ENCODE measurements around the gene SRSF9. TPM values are rescaled to one million over a fixed set of nuclear protein-coding genes. Genes with fewer than 3 reads are reported as not detected.
A peak's percentile ranks its signal among the peaks of the same experiment; 100 is the strongest.

SRSF9 gene
- total and polyA plus RNA-seq, 2 of the 13 experiments (the other 11 are each of a cell fraction or from before 2014, with no cell fraction given) = 125 to 144 TPM

DNA sequence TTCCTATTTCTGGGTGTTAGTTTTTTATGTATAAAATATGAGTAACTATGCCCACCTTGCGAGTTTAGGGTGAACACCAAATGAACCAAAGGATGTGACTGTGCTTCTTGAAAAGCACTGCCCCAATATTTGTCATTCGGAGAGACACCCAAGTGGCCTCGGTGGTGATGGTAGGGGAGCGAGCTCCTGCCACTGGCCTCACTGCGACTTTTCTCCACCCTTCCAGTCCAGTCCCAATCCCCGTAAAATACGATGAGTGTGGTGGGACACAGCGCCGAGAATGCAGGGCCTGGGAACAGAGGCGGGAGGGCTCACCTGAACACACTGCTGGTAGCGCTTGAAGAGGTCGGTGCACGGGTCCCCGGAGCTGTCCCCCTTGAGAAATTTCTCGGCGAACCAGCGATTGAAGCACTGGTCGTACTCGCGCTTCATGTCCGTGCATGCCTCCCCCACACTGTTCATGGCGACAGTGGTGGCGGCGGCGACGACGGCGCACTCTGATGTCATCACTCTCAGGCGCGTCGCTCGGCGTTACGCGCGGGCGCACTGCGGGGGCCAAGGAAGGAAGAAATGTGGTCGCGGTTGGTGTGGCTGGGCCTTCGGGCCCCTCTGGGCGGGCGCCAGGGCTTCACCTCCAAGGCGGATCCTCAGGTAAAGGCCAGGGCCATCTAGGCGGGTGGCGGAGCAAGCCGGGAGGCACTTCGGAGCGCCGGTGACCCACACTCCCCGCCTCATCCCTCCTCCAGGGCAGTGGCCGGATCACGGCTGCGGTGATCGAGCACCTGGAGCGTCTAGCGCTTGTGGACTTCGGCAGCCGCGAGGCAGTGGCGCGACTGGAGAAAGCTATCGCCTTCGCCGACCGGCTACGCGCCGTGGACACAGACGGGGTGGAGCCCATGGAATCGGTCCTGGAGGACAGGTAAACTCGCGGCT lies 23.4 kb downstream of the SRSF9 start, which contains the start of the genes GATC and TRIAP1 (continued):
- TF ChIP-seq FOXM1 (CRISPR knock-in tag; IDR thresholded peaks at IDR 0.05) = peak; percentile 58; the same call in 1 of the 2 replicates
- TF ChIP-seq, protein P1, sequence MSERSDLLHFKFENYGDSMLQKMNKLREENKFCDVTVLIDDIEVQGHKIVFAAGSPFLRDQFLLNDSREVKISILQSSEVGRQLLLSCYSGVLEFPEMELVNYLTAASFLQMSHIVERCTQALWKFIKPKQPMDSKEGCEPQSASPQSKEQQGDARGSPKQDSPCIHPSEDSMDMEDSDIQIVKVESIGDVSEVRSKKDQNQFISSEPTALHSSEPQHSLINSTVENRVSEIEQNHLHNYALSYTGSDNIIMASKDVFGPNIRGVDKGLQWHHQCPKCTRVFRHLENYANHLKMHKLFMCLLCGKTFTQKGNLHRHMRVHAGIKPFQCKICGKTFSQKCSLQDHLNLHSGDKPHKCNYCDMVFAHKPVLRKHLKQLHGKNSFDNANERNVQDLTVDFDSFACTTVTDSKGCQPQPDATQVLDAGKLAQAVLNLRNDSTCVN (CRISPR knock-in tag; IDR thresholded peaks at IDR 0.05; ENCODE audit: borderline replicate concordance) = peak; percentile 93
- TF ChIP-seq, protein P2, sequence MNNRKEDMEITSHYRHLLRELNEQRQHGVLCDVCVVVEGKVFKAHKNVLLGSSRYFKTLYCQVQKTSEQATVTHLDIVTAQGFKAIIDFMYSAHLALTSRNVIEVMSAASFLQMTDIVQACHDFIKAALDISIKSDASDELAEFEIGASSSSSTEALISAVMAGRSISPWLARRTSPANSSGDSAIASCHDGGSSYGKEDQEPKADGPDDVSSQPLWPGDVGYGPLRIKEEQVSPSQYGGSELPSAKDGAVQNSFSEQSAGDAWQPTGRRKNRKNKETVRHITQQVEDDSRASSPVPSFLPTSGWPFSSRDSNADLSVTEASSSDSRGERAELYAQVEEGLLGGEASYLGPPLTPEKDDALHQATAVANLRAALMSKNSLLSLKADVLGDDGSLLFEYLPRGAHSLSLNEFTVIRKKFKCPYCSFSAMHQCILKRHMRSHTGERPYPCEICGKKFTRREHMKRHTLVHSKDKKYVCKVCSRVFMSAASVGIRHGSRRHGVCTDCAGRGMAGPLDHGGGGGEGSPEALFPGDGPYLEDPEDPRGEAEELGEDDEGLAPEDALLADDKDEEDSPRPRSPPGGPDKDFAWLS (CRISPR knock-in tag; IDR thresholded peaks at IDR 0.05; ENCODE audit: borderline replicate concordance) = no peak
- no peak; the same call in 1 of the 2 replicates for TF ChIP-seq ZSCAN30 (CRISPR knock-in tag; IDR thresholded peaks at IDR 0.05)
- TF ChIP-seq ETV5 (CRISPR knock-in tag; IDR thresholded peaks at IDR 0.05; ENCODE audit: borderline replicate concordance) = peak; percentile 52
- TF ChIP-seq NCOA1 (CRISPR knock-in tag; IDR thresholded peaks at IDR 0.05) = no peak; the same call in 1 of the 2 replicates
- TF ChIP-seq WIZ (CRISPR knock-in tag; IDR thresholded peaks at IDR 0.05) = no peak
- 0 out of 2 replicates have a peak, but pooled peaks have one; percentile 56 for TF ChIP-seq ZNF577 (CRISPR knock-in tag; IDR thresholded peaks at IDR 0.05; ENCODE audit: borderline replicate concordance, low read depth)
- TF ChIP-seq ZFP82 (CRISPR knock-in tag; IDR thresholded peaks at IDR 0.05; ENCODE audit: borderline replicate concordance) = no peak; the same call in 1 of the 2 replicates
- TF ChIP-seq SIX1 (CRISPR knock-in tag; IDR thresholded peaks at IDR 0.05; ENCODE audit: borderline replicate concordance) = no peak; the same call in 1 of the 2 replicates
- peak; percentile 80; the same call in 1 of the 2 replicates for TF ChIP-seq RFXANK (CRISPR knock-in tag; IDR thresholded peaks at IDR 0.05)
- TF ChIP-seq ZNF75D (CRISPR knock-in tag; IDR thresholded peaks at IDR 0.05; ENCODE audit: borderline replicate concordance) = no peak
- TF ChIP-seq KDM2A (CRISPR knock-in tag; IDR thresholded peaks at IDR 0.05; ENCODE audit: borderline replicate concordance, low read depth) = peak; percentile 99
- TF ChIP-seq ZFAT (CRISPR knock-in tag; conservative IDR thresholded peaks at IDR 0.05) = no peak
- TF ChIP-seq, protein P3, sequence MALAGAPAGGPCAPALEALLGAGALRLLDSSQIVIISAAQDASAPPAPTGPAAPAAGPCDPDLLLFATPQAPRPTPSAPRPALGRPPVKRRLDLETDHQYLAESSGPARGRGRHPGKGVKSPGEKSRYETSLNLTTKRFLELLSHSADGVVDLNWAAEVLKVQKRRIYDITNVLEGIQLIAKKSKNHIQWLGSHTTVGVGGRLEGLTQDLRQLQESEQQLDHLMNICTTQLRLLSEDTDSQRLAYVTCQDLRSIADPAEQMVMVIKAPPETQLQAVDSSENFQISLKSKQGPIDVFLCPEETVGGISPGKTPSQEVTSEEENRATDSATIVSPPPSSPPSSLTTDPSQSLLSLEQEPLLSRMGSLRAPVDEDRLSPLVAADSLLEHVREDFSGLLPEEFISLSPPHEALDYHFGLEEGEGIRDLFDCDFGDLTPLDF (CRISPR knock-in tag; IDR thresholded peaks at IDR 0.05) = no peak
- TF ChIP-seq, protein P4, sequence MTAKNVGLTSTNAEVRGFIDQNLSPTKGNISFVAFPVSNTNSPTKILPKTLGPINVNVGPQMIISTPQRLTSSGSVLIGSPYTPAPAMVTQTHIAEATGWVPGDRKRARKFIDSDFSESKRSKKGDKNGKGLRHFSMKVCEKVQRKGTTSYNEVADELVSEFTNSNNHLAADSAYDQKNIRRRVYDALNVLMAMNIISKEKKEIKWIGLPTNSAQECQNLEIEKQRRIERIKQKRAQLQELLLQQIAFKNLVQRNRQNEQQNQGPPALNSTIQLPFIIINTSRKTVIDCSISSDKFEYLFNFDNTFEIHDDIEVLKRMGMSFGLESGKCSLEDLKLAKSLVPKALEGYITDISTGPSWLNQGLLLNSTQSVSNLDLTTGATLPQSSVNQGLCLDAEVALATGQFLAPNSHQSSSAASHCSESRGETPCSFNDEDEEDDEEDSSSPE (CRISPR knock-in tag; IDR thresholded peaks at IDR 0.05) = peak; percentile 87
- peak; percentile 92 for TF ChIP-seq CAMTA2 (CRISPR knock-in tag; IDR thresholded peaks at IDR 0.05; ENCODE audit: borderline replicate concordance)
- TF ChIP-seq, protein P5, sequence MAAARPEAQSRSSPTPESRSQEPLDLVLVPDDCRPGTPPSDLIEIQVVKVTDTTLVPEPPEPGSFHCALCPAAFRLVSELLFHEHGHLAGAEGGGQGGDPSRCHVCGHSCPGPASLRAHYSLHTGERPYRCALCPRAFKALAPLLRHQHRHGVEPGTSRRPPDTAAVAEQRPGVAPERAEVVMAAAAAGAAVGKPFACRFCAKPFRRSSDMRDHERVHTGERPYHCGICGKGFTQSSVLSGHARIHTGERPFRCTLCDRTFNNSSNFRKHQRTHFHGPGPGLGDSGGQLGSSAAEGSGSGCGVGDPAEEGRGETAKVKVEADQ (CRISPR knock-in tag; IDR thresholded peaks at IDR 0.05; ENCODE audit: borderline replicate concordance) = peak; percentile 94
- TF ChIP-seq, protein P6, sequence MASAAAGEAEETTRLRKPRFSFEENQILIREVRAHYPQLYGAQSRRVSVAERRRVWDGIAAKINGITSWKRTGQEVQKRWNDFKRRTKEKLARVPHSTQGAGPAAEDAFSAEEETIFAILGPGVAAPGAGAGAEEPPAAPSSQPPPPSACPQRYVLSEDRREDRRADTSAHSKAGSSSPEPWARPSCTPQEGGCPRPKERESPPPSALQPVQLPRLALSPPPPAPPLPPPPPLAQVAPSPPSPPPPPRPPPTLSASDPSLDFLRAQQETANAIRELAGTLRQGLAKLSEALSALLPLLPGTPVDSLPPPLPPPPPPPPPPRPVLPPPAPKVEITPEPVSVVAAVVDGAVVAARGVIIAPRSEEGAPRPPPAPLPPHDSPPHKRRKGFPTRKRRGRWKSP (CRISPR knock-in tag; IDR thresholded peaks at IDR 0.05) = peak; percentile 74; the same call in 1 of the 2 replicates
- TF ChIP-seq MAFK (conservative IDR thresholded peaks at IDR 0.05 in 1 of 2, IDR thresholded peaks at IDR 0.05 in 1 of 2; ENCODE audit: low read length in 2 of 2) = peak in 1 of 2 experiments; percentile 55; a peak in 2 of 4 replicates

Measured in HepG2 (cell line).